Stimulated activated CD8-positive, alpha-beta memory T cell treated with anti-CD3 and anti-CD28 coated beads, Interleukin-4, amount 100 ng/mL, for 24 hours (primary cell): ENCODE measurements around the gene TMEM163.
"Not testable (repeated sequence)": the region's sequence is repeated elsewhere in the genome, so short reads cannot be mapped to it uniquely, and the experiment has no call there.

Source experiments
- DNase-seq: peaks from one replicate; pipeline ENCODE4 v3.0.0-alpha.2; 2020; ENCODE audit warnings: low read depth

Gene TMEM163

DNA sequence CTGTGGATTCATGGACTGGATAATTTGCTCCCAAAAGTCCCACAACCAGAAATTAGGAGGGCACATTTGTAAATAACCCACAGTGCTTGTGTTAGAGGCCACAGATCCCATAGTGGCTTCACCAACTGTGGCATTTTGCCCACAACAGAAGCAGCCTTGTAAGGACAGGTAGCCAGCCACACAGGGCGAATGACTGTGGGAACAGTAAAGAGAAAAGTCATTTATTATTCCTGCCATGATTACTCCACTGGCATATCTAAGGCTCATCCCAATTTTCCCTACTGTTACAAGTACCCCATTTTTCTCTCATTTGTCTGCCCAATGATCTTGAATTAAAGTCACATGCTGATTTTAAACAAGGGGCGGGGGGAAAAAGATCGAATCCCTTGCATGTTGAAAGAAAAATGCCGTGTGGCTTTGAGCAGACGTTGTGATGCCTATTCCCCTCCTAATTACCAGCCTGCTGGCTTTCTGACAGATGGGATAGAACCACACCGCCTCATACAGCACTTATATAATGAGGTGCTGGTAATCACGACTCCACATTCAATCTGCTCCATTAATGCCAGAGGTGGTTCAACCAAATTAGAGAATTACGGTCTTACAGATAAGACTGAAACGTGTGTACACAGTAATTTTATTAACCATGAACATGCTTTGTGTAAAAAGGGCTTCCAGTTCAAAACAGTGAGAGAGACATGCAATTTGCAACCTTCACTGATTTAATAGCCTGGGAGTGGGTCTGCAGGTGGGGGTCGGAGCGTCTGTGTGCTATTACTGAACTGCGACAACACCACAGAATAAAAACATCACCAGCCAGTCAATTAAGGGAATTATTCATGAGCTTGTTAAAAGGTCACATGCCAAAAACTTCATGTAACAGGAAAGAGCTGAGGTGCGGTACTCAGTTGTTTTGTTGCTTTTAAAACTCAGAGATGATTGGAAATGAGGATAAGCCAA is 196.0 kb downstream of the TMEM163 start:
- no peak for DNase-seq

DNA sequence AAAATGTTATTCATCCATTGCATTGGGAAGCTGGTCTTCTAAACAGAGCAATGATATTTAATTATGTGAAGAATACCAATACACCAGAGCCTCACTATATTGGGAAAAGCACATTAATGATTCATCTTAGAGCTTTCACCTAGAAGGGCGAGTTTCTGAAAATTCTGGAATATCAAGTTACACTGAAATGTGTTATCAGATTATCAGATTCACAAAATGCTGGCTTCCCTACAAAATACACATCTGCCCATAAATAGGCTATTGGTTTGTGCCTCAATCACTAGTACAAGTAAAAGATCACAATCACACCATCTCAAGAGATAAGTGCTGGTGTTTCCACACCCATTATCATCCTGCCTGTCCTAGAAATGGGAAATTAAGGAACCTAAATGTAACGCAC is 200.7 kb downstream of the TMEM163 start:
- no peak for DNase-seq

DNA sequence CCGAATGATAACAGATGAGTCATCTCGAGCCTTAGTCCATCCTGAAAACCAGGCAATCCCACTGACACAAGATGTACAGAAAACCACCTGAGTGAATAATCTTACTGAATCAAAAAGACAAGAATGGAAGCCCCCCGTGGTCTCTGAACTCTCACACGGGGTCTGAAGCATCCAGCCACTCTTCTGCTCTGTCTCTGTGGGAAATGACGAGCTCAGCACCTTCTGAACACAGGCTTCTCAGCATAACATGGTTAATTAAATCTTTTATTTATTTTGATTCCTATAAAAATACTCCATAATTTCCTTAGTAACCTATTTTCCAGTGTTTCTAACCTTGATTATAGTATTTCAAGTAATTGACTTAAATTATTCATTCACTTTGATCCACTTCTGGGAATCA is 203.7 kb downstream of the TMEM163 start:
- no peak for DNase-seq

DNA sequence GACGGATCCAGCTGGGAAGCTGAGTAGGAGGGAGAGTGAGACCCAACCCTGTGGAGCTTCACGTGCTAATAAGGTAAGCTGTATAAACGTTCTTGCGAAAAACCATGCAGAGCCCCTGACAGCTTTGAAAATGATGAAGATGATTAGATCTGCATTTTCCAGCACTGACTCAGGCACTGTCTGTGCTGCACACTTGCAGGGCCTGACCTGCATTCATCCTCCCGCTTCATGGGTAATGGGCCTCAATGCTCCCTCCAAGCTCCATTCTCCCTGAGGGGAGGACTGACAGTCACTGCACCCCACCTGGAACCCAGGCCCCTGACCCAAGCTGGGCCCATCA is 205.4 kb downstream of the TMEM163 start:
- no peak for DNase-seq

DNA sequence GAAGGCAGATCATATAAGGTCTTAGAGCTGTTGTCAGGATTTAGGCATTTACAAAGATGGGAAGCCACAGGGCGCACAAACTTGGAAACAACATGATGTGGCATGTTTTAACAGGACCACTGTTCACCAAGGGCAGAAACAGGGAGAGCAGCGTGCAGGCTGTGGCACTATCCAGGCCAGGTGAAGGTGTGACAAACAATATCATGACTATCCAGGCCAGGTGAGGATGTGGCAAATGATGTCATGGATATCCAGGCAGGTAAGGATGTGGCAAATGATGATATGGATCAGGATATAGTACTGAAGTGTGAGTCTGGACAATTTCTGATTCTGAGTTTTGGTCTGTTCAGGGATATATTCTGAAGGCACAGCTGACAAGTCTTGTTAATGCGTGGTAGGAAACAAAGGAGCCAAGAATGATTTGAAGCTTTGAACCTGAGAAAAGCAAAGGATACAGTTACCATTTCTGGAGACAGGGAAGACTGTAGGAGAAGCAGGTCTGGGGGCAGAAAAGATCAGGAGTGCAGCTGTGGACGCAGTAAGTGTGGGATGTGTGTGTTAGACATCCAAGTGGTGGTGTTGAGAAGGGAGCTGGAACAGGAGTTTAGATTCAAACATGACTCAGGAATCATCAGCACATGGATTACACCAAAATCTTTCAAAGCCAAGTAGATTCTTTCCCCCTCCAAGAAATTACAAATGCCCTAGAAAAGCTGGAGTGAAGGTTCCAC is 205.9 kb downstream of the TMEM163 start:
- no peak for DNase-seq

DNA sequence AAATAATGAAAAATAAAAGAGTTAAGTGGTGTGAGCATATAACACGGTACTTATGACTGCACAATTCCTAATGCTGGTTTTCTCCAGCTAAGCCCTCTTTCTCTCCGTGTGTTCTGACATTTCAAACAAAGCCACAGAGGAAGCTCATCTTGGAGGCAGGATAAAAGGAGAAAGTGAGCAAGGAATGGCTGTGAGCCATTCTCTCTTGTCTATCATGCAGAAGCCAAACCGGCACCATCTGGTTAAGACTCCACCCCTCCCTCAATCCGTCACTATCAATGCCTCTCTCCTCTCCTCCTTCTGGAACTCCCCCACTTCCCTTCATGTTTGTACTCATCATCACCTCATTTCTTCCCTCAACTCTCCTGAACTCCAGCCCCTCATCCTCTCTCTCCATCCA is 210.4 kb downstream of the TMEM163 start:
- no peak for DNase-seq

DNA sequence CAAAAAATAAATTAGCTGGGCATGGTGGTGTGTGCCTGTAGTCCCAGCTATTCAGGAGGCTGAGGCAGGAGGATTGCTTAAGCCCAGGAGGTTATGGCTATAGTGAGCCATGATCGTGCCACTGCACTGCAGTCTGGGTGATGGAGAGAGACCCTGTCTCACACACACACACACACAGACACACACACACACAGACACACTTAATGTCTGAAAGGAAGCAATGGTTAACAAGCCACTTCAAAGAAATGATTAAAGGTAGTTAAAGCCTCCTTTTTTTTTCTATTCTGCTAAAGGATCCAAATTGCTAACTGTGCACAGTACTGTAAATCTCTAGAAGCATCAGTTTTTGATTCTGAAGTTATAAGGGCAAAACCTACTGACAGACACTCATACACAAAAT is 211.1 kb downstream of the TMEM163 start:
- no peak for DNase-seq

DNA sequence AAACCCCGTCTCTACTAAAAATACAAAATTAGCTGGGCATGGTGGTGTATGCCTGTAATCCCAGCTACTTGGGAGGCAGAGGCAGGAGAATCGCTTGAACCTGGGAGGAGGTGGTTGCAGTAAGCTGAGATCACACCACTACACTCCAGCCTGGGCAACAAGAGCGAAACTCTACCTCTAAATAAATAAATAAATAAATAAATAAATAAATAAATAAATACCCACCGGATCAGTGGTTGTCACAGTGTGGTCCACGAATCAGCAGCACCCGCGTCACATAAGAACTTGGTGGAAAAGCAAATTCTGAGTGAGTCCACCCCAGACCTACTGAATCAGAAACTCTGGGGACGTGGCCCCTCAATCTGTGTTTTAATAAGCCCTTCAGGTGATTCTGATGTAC is 211.6 kb downstream of the TMEM163 start:
- not testable (repeated sequence) for DNase-seq

DNA sequence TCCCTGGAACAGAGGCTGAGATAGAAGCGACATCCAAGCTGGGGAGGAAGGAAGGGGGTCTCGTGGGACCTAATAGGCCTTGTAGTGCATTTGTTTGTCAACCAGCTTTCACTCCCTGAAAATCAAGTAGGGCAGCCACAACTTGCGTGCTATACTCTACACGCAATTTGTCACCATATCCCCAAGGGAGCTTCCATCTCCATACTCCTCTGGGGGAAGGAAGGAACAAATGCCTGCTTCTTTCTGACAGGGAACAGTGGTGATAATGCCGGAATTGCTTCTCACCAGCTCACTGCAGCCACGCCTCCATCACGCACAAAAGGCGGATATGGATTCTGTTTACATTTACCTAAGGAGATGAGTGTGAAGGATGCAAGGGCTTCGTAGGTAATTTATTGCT is 213.4 kb downstream of the TMEM163 start:
- no peak for DNase-seq

DNA sequence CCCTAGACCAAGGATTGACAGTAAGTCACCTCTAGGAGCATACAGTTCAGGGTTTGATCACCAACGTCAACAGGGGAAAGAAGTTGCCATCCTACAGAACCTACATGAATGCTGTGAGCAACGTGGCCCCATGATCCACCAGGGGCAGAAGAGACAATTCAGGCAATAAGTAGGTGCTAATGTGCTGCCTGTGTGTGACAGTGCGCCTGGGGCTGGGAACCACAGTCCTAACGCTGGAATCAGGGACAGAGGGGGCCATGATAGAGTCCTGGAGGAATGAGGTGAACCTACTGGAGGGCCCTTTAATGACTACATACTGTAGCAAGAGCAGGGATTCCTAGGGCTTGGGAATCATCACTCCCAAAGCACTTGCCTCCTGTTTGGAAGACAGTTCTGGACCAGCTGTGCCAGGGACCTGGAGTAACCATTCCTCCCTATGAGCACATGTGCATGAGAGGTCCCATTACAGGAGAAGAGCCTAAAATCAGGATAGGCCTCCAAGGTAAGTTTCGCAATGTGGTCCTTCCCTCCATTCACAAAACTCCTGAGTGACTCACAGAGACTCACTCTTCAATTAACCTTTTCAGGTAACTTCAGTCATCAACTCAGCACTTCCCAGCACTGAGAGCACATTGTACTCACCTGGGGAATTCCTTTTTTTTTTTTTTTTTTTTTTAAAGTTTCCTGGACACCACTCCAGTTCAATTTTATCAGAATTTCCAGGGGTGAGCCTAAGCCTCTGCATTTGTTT is 214.0 kb downstream of the TMEM163 start:
- DNase-seq = no peak

DNA sequence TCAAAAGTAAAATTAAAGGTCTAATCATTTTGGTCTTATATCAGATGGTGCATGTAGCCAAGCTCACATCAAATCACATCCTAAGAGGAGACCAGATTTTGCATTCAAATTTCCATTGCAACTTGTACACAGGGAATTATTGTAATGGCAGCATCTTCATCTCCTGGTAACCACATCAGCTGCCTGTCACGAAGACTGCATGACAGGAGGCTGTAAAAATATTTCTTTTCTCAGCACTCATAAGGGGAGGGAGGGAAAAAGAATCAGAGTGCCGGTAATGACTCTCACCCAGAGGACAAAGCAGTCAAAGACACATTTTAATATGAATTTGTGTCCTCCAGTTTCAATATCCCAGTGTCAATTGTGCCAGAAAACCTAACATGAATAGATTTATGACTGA is 216.7 kb downstream of the TMEM163 start:
- DNase-seq = no peak

DNA sequence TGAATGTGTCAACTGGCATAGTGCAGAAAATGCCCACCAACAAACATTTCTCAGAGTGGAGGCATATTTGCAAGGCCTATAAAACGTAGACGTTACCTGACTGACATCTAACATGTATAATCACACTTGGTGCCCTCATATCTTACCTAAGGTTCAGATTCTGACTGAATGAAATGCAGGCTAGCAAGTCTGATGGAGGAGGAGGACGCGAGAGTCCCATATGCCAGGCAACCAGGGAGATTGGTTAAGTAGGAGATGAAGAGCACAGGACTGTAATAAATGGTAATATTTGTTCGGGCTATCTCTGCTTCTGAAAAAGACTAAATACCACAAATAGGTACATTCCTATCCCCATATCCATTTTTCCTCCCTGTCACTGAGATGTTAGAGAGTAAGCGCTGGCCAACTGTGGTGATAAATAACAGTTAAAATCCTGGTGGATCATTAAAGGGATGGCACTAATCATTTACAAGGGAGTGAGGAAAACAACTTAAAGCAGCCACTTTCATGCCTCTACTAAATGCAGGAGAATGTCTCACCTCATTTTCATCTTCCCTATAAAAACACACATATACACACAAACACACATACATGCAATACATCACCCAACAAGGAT is 217.2 kb downstream of the TMEM163 start:
- no peak for DNase-seq

DNA sequence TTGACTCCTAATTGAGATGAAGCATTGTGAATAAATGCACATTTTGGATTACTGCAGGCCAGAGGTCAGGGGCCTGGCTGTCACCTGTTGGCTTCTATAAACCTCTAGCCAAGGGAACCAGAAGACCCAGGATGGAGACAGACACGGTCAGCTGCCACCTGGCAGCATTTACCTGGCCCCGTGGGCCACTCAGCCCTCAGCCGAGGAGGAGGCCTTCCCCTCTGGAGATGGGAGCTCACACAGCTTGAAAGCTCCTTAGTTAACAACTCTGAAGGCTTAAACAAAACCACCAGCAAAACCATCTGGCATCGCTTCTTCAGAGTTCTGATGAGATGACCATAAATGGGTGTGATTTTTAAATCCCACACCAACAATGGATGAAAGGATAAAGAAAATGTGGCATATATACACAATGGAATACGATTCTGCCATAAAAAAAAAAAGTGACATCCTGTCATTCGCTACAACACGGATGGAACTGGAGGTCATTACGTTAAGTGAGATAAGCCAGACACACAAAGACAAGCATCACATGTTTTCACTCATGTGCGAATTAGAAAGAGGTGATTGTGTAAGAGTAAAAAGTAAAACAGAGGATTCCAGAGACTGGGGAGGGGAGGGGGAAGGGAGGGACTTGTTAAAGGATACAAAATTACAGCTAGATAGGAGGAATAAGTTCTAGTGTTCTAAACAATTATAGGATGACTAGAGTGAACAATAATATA is 218.4 kb downstream of the TMEM163 start:
- DNase-seq = no peak

DNA sequence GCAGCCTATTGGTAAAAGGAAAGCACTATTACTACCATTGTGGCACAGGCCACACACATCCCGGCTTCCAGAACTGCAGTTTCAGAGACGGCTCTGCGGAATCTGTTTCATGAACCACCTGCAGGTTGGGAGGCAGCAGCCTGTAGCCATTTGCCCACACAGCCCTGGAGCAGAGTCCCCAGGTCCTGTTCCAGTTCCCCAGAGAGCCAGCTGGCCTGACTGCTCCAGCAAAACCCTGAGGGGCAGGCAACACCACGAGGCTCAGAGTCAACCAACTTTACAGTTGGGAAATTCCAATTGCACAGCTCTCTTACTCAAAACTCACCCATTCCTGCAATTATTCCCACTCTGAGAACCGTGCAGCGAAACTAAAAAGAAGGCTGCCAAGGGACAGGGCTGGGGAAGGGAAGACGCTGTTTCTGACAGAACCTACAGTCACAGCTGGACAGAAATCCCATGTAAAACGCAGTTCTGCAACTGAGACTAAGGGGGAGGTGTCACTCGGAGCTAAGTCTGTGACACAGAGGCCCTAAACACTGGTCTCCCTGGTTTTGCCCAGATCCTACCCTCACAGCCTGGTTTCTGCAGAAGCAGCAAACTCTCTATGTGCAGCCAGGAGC is 219.4 kb downstream of the TMEM163 start:
- no peak for DNase-seq

DNA sequence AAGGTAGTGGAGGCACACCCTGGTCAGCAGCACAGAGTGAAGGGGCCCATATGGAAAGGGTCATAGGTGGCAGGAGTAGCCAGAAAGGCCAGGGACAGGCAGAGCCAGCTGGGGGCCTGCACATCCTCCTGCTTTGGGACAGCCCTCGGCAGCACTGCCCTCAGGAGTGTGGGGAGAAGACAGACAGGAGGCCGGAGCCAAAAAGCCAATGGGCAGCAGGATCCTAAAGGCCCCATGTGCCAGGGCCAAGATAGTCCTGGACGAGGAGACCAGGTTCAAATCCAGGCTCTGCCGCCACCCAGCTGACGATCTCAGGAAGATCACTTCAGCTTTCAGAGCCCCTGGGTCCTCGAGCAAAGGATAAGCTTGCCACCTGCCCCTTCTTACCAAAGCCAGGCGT is 220.1 kb downstream of the TMEM163 start:
- no peak for DNase-seq

DNA sequence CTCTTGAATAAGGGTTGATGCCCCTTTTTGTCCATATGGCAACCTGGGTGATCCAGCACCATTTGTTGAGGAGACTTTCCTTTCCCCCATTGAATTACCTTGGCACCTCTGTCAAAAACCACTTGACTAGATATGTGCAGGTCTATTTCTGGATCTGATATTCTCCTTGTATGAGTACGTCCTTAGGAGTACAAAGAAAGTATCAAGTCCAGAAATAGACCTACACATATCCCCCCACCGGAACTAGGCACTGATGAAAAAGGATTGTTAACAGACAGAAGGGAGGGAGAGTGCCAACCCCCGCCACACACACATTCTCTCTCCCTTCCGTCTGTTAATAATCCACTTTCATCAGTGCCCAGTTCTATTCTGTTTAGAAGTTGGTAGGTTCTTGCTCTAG is 225.0 kb downstream of the TMEM163 start:
- no peak for DNase-seq

DNA sequence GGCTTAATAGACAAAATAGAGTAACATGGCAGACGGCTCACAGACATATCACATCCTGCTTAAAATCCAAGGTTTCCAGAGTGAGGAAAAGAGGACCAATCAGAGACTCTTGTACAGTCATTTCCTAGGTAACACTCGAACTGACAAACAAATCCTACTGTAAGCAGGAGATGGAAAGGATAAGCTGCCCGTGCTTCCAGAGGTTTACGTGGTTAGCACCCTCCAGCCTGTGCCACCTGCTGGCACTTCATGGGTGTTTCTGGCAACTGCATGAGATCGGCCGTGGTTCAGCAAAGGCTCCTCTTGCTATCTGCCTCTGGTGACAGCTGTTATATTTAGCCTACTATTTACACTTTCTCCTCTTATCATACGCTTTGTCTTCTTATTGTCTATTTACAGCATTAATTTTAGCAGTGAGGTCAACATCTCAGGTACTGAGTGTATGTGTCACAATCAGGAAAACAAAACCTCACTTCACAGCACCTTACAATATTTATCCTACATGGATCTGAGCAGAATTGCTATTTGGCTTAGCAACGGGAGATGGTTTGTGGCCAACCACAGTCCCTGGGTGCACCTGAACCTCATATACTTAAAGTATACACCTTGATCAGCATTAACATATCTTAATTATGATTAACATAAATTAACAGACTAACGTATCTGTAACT is 226.9 kb downstream of the TMEM163 start:
- no peak for DNase-seq

DNA sequence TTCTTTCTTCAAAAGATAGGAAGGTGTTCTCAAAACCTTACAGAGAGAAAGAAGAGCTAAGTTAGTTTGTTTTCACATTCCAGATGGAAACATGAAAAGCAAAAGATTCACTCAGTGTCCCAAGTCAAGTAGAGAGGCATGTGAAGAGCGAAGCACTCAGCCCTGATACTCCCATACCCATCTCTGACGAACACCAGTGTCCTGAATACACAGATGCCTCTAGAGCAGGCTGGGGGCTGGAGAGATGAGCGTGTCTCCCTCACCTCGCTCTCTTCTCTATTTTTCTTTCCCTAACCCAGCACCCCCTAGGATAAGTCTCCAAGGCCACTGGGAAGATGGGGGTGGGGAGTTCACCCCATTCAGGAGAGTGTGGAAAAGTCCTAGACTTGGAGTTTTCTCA is 227.8 kb downstream of the TMEM163 start:
- no peak for DNase-seq

DNA sequence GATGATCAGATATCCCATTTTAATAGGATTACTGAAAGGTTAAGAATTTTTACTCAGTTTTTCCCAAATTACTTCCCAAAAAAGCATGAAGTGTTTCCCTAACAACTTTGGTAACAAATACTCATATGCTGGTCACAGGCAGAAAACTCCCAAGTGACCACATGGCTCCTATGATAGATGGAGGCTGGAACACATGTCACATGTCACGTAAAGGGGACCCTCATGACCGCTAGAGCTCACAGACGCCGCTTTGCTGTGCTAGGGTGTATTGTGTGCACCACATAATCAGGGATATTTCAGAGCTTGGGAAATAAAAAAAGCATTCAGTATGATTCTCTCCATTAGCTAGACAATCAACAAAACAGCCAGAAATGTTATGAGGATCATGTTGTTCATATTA is 228.2 kb downstream of the TMEM163 start:
- DNase-seq = no peak

DNA sequence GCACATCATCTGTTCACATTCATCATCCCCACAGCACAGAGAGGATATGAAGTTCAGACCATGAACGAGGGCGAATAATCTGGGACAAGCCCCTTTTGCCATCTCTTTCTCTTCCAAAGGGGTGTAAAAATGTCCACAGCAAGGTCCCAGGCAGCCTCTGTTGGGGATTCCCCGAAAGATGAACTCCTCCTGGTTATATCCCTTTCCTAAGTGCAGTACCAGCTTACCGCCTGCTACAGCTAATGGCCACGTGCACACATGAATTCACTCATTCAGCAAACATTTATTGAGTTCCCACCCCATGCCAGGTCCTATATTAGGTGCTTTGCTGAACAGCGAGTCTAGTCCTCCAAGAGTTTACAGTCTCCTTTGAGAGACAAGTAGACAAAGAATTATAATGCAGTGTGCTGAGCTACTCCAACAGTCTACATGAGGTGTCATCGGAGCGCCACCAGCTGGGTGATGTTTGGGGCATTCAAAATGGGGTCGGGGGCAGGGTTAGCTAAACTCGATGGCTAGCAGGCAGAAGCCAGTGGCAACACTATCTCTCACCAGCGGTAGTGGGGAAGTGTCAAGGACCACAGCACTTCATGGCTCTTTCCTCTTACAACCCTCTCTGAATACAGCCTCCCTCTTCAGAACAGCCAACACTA is 228.9 kb downstream of the TMEM163 start:
- no peak for DNase-seq
